HG02943 (cell line): Measurements from ENCODE around the gene SNORC.

Experiments
- ATAC-seq: cut with Tn5 transposase; IDR thresholded peaks from one replicate; pipeline ENCODE4 v1.9.1; 2021; ENCODE audit warnings: mild to moderate bottlenecking, low read depth, moderate library complexity; ENCODE audit not compliant: unreplicated experiment

Gene SNORC

DNA sequence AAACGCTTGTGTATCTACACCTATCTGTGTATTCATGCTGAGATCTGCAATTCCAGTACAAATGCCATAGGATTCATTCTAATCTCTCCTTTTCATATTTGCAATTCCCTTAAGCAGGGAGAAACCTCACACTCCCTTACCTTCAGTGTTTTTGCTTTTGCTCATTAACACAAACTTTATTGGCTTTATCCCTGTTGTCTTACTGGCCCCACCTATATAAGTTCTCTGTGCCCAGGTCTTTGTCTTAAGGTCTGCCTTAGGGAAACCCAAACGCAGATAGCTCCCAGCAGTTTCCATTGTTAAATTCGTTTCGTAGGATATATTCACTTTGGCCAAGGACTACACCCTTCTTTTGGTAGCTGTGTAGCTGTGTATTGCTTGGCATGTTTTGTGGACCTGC is 4.0 kb upstream of the SNORC start:
- no peak for ATAC-seq

DNA sequence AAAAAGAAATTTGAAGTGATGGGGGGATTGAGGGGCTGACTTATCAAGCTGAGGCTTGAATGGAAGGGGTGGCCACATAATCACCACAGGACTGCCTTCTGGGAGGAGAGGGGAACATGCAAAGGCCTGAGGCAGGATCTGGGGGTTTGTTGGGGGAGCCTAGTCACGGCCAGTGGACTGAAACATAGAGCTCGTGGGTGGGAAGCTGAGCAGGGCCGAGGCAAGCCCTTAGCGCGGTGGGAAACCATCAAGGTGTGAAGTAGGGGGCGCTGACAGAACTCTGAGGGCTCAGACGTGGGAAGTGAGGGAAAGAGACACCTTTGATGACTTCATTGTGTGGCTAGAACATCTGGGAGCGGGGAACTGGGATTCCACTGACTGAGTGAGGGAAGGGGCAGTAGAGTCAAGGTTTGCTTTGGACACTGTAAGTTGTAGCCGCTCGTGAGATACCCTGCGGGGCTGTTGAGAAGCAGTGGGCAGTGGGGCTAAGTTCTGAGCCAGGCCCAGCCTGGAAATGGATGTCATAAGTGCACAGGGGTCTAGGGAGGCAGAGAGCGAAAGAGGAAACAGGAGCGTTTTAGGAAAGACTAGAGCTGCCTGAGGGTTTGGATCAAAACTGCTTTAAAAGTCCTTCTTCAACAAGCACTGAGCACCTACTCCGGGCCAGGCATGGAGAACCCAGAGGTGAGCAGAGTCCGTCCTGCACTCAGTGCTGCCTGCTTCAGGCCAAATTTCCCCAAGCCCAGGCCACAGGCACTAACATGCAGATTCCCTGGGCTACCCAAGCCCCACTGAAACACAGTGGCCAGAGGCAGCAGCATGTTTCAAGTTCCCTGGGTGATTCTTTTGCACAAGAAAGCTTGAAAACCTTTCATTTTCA is 686 bp upstream of the SNORC start:
- no peak for ATAC-seq

DNA sequence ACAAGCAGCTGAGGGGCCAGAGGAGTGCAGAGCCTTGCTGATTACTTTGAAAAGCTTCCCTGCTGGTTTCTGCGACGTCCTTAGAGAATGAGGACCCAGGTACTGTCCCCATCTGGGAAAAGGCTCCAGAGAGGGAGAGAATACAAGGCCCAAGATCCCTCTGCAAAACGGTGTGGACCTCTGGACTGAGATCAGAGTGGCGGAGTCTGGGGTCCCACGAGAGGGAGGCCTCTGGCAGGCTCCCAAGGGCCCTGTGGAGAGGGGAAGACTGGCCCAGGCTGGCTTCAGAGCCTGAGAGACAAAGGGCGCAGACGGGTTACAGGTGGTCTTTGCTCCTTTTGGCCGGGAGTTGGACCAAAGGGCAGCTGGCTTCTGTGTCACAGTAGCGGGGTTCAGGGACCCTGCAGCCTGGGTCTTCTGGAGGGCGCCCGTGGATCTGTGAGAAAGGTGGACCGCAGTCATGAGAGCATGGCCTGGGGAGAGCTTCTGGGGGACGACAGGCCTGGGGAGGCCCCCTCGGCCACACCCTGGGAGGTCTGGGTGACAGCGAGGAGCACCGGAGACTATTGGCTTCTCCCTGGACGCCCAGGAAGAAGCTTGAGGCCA is 805 bp downstream of the SNORC start:
- no peak for ATAC-seq

GRCh38 chr2:232871418-232871834 is 1.4 kb downstream of the SNORC start:
- no peak for ATAC-seq

DNA sequence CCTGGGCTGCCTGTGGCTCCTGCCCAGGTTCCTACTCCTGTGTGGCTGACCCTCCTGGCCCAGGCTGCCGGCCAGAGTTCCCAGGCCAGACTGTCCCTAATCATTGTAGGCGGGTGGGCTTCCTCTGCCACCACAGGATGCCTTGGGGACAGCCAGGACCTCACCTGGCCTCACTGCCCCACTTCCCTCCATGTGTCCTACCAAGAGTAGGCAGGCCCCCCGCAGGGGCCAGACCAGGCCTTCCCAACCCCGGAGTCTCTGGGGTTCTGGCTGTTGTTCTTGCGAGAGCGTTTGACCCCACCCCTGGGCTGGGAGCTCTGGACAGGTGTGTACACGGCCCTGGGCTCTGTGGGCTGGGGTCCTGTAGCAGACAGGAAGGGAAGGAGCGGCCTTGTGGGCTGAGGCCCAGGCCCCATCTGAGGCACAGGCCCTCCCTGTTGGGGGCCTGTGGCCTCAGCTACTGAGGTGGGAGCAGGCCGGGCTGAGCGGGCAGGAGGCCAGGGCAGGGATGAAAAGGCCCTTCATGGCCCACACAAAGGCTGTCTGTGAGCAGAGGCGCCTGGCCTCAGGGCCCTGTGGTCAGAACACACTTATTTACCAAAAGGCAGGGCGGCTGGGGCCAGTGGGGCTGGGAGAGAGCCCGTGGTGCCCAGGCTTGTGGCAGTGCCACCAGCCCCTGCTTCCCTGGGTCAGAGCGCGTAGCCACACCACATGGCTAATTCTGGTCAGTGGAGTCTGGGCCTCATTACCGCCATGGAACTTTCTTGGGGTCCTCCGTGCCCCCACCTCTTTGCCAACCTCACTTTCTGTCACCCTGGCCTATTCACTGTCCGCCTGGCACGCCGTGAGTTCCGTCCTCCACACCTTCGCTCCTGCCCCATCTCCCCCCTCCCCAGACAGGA is 2.0 kb downstream of the SNORC start:
- ATAC-seq = no peak

- no peak for ATAC-seq
Observed at GRCh38 chr2:232872826-232873225, 2.8 kb downstream of the SNORC start.

GRCh38 chr2:232873292-232873908 is 3.3 kb downstream of the SNORC start:
- no peak for ATAC-seq

- ATAC-seq = no peak
Observed at GRCh38 chr2:232873909-232874641, 4.0 kb downstream of the SNORC start.

DNA sequence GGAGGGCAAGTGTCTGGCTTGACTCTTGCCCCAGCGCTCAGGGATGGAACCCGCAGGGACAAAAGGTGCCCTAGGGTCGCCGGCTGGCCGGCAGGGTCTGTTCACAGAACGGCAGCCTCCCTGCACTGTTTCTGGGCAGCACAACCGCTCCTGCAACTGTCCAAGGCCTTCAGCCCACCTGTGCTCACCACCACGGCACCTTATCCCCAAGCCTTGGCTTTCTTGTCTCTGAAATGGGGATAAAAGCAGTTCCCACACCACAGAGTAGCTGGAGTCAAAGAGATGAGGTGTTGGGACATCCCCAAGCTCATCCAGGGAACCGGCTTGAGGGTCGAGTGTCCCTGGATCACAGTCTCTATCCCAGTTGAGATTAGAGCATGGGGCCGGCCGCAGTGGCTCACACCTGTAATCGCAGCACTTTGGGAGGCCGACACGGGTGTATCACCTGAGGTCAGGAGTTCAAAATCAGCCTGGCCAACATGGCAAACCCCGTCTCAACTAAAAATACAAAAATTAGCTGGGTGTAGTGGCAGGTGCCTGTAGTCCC is 4.7 kb downstream of the SNORC start:
- ATAC-seq = no peak

GRCh38 chr2:232875256-232876121 is 5.4 kb downstream of the SNORC start:
- ATAC-seq = no peak

DNA sequence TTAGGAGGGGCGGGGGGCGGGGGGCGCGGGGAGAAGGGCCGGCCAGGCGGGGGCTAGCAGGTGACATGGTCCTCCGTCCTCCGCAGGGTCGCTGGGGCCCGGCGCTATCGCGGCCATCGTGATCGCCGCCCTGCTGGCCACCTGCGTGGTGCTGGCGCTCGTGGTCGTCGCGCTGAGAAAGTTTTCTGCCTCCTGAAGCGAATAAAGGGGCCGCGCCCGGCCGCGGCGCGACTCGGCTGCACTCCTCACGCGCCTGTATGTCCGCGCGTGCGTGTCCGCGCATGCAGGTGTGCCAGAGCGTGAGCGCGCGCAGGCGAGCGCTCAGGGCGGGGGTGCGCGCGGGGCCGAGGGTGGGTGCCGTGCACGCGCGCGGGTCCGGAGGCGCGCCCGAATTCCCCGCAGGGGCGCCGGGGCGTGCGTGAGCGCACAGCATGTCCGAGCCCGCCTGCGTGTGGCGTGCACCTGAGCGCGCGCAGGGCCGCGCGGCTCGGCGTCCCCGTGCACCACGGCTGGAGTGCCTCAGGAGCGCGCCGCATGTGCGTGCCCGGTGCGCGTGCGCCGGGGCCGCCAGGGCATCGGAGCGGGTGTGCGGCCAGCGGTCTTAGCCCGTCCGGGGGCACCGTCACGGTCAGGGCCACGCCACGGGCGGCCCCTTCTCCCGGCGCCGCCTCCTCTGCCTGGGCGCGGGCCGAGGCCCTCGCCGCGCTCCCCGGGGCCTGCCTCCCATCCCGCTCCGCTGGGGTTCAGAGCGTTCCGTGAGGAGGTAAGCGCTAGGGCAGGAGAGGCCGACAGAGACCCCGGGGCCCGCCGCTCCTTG is 6.3 kb downstream of the SNORC start:
- no peak for ATAC-seq

DNA sequence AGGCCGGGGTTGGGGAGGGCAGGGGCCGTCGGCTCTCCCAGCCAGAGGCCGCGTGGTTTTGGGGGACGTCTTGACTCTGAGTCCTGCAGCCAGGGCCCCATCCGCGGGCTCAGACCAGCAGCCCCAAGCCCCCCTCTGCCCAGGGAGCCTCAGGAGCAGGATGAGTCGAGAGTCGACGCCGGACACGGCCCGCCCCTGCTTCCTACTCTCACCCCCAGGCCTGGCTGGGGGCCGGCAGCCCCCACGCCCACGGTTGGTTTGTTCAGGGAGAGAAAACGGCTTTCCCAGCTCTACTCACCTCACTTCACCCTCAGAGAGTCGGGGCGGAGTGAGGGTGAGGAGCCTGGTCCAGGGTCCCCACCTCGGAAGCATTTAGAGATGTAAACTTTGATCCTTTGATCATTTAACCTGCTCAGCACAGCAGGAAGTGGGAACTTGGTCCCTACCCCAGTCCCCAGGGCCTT is 6.9 kb downstream of the SNORC start:
- ATAC-seq = no peak

GRCh38 chr2:232877940-232878511 is 8.0 kb downstream of the SNORC start:
- no peak for ATAC-seq

- no peak for ATAC-seq
Observed at GRCh38 chr2:232878855-232879617, 9.0 kb downstream of the SNORC start.

GRCh38 chr2:232879618-232880494 is 9.8 kb downstream of the SNORC start:
- no peak for ATAC-seq
